GM10266 (cell line): Measurements from ENCODE around the gene MAFG.
"Not testable (repeated sequence)": the region's sequence is repeated elsewhere in the genome, so short reads cannot be mapped to it uniquely, and the experiment has no call there.

Experiments used
- DNase-seq: peaks from one replicate; pipeline ENCODE4 v3.0.0; 2012; ENCODE audit errors: extremely low spot score
- TF ChIP-seq, protein P1 (sequence below): IDR thresholded peaks from 2 replicates; pipeline ENCODE4 v1.5.1; 2012; ENCODE audit warnings: mild to moderate bottlenecking, low read depth; ENCODE audit not compliant: control insufficient read depth, insufficient read depth; ENCODE audit errors: missing control alignments

The MAFG gene

DNA sequence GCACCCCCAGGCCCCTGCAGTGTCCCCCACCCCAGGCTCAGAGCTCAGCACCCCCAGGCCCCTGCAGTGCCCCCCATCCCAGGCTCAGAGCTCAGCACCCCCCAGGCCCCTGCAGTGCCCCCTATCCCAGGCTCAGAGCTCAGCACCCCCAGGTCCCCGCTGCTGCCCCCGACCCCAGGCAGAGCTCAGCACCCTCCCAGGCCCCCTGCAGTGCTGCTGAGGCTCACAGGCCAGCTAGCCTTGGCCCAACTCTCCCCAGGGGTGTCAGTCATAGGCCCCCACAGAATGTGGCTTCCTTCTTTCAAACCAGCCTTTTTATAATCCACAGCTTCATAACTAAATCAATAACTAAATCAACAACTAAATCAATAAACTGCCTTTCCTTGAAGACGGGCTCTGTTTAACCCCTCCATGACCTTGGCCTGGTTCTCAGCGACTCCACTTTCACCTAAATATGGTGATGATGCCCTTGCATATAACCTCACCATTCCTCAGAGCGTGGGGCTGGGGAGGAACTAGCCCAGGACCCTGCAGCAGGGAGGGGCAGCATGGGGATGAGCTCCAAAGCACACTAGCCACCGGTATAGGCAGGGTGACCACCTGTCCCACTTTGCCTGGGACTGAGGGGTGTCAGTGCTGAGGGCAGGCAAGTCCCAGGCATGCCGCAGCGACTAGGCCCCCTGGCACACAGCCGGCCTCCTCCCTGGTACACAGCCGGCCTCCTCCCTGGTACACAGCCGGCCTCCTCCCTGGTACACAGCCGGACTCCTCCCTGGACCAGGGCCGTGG, 28.4 kb upstream of the MAFG start:
- DNase-seq: no peak
- TF ChIP-seq, protein P1, sequence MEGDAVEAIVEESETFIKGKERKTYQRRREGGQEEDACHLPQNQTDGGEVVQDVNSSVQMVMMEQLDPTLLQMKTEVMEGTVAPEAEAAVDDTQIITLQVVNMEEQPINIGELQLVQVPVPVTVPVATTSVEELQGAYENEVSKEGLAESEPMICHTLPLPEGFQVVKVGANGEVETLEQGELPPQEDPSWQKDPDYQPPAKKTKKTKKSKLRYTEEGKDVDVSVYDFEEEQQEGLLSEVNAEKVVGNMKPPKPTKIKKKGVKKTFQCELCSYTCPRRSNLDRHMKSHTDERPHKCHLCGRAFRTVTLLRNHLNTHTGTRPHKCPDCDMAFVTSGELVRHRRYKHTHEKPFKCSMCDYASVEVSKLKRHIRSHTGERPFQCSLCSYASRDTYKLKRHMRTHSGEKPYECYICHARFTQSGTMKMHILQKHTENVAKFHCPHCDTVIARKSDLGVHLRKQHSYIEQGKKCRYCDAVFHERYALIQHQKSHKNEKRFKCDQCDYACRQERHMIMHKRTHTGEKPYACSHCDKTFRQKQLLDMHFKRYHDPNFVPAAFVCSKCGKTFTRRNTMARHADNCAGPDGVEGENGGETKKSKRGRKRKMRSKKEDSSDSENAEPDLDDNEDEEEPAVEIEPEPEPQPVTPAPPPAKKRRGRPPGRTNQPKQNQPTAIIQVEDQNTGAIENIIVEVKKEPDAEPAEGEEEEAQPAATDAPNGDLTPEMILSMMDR: no peak

DNA sequence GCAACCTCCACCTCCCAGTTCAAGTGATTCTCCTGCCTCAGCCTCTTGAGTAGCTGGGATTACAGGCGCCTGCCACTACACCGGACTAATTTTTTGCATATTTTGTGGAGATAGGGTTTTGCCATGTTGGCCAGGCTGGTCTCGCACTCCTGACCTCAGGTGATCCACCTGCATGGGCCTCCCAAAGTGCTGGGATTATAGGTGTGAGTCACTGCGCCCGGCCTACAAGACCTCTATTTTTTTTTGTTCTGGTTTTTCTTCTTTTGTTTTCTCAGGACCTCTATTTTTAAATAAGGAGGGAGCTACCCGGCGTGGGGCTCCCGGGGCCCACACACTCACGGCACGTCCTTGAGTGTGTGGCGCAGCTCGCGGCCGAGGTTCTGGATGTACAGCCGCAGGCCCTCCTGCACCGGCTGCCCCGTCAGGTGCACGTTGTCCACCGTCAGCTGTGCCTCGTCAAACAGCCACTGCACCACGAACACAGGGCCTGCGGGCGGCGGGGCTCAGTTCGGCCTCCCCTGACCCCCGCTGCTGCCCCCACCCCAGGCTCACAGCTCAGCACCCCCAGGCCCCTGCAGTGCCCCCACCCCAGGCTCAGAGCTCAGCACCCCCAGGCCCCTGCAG, 27.6 kb upstream of the MAFG start:
- DNase-seq: no peak
- TF ChIP-seq, protein P1: no peak

DNA sequence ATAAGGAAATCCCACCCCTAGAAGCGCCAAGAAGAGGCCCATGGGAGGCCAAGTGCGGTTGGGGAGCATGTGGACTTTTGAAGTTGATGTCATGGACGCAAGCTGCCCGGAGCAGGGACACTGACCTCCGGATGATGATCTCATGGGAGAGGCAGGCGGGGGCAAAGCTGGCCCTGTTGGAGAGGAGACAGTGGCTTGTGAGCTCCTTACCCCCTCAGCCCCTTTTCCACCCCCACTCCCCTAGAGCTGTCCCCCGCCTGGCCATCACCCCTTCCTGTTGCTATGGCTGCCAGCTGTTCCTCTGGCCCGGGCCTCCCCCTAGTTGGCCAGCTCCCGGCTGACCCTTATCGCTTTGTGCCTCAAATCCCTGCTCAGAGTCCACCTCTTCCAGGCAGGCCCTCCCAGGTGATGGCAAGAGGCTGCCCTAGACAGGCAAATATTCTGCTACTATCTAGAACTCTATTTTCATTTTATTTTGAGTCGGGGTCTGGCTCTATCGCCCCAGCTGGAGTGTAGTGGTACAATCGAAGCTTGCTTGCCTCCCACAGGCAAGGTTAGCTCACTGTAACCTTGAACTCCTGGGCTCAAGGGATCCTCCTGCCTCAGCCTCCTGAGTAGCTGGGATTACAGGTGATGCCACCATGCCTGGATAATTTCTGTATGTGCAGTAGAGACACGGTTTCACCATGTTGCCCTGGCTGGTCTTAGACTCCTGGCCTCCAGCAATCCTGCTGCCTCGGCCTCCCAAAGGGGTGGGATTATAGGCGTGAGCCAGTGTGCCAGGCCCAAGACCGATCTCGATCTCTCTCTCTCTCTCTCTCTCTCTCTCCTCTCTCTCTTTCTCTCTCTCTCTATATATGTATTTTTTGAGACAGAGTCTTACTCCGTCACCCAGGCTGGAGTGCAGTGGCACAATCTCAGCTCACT, 26.9 kb upstream of the MAFG start:
- TF ChIP-seq, protein P1: no peak
- DNase-seq: no peak

DNA sequence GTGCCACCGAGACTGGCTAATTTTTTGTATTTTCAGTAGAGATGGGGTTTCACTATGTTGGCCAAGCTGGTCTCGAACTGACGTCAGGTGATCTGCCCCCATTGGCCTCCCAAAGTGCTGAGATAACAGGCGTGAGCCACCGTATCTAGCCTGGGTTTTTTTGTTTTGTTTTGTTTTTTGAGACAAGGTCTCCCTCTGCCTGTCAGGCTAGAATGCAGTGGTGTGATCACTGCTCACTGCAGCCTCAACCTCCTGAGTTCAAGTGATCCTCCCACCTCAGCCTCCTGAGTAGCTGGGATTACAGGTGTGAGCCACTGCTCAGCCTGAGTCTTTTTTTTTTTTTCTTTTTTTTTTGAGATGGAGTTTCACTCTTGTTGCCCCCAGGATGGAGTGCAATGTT, 25.9 kb upstream of the MAFG start:
- DNase-seq: not testable (repeated sequence)

DNA sequence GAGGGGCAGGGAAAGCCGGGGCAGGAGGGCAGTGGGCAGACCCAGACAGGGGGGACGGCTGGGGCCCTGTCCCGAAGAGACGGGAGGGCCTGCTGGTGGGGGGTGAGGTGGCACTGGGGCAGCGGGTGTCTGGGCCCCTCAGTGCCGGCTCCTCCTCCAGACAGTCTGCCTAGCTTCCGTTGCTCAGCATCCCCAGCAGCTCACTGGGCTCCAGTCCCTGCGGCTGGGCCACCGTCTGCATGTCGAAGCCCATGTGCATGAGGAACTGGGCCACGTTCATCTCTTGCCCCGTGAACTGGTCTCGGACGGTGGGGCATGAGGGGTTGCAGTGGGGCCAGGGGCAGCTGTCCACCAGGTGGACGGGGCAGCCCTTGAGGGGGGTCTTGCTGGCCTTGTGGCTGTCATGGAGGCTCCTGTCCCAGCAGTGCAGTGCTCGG, 25.3 kb upstream of the MAFG start:
- TF ChIP-seq, protein P1: no peak
- no peak for DNase-seq

DNA sequence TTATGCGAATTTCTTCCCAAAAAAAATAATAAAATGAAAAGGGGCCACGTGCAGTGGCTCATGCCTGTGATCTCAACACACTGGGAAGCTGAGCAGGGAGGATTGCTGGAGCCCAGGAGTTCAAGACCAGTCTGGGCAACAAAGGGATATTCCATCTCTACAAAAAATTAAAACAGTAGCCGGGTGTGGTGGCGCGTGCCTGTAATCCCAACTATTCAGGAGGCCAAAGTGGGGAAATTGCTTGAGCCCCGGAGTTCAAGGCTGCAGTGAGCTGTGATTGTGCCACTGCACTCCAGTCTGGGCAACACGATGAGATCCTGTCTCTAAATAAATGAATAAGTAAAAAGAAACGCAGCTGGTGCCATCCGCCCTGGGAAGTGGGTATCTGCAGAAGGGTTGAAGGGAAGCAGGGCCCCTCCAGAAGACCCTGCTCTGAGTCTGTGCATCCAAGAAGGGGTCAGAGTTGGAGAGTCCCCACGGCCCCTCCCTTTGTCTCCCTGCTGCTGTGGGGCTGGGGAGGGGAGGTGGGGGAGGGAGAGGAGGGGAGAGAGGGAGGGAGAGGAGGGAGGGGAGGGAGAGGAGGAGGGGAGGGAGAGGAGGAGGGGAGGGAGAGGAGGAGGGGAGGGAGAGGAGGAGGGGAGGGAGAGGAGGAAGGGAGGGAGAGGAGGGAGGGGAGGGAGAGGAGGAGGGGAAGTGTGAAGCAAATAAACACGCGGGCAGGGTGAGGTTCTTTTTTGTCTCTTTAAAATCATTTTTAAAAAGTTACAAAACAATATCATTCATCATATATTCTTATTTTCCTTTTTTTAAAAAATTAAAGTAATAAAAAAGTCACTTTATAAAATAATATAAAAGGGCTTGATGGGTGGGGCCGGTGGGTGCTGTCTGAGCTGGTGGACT, 24.5 kb upstream of the MAFG start:
- DNase-seq: no peak
- TF ChIP-seq, protein P1: no peak

DNA sequence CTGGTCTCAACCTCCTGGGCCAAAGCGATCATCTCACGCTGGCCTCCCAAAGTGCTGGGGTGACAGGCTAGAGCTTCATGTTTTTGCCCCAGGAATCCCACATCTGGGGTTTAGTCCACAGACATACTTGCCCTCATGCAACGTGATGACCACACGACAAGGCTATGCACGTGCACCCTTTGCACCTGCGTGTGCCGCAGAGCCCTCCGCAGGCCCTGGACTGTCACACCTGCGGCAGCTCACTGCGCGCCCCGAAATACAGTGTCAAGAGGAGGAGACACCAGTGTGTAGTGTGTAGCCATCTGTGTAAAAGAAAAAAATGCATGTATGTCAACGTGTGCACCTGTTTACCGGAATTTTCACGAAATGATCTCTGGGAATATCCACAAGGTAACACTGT, 23.0 kb upstream of the MAFG start:
- TF ChIP-seq, protein P1: no peak
- no peak for DNase-seq
